ENCODE data around the gene CUL2.
"Not testable (repeated sequence)": the region's sequence is repeated elsewhere in the genome, so short reads cannot be mapped to it uniquely, and the experiment has no call there.

Gene CUL2

GRCh38 chr10:35089611-35090161, 455 bp downstream of the CUL2 start:
- peak in 3 of 42 donors; percentile 8 to 16 (median 14) for DNase-seq

GRCh38 chr10:35083242-35083641, 6.9 kb downstream of the CUL2 start:
- intact Hi-C loops (cut with DNase I), result no loop called here
- no peak for DNase-seq

More at GRCh38 chr10:35089611-35090161, 455 bp downstream of the CUL2 start:
- intact Hi-C loops (cut with DNase I), result loop anchor here (2.0 kb wide), 1 partner anchor 37 kb away; the partner anchor contains the start of gene CREM

GRCh38 chr10:35080261-35080660, 9.9 kb downstream of the CUL2 start:
- intact Hi-C loops (cut with DNase I); DNase-seq: not testable (repeated sequence)

- peak in 7 of 42 donors; percentile 7 to 49 (median 20) for DNase-seq
- intact Hi-C loops (cut with DNase I), result no loop called here
These were observed 10.4 kb downstream of the CUL2 start for GRCh38 chr10:35079763-35080162.

GRCh38 chr10:35079265-35079664, 10.9 kb downstream of the CUL2 start:
- intact Hi-C loops (cut with DNase I), result no loop called here
- no peak for DNase-seq

GRCh38 chr10:35075228-35075627, 14.9 kb downstream of the CUL2 start:
- intact Hi-C loops (cut with DNase I), result no loop called here
- DNase-seq, result peak in 4 of 42 donors; percentile 20 to 41 (median 26)

- peak in 20 of 42 donors; percentile 12 to 61 (median 26) for DNase-seq
- intact Hi-C loops (cut with DNase I), result no loop called here
These were observed 15.9 kb downstream of the CUL2 start for GRCh38 chr10:35074266-35074665.

GRCh38 chr10:35070521-35070920, 19.6 kb downstream of the CUL2 start:
- DNase-seq, result peak in 13 of 42 donors; percentile 6 to 60 (median 21)
- intact Hi-C loops (cut with DNase I), result no loop called here

- no peak for DNase-seq
- intact Hi-C loops (cut with DNase I), result no loop called here
These were observed 26.2 kb downstream of the CUL2 start for GRCh38 chr10:35063837-35064454.

- intact Hi-C loops (cut with DNase I), result no loop called here
- DNase-seq, result no peak
These were observed 30.7 kb downstream of the CUL2 start for GRCh38 chr10:35059481-35059880.

- DNase-seq, result no peak
- intact Hi-C loops (cut with DNase I), result no loop called here
These were observed 31.5 kb downstream of the CUL2 start for GRCh38 chr10:35058686-35059085.

GRCh38 chr10:35058134-35058533, 32.0 kb downstream of the CUL2 start:
- intact Hi-C loops (cut with DNase I), result no loop called here
- DNase-seq, result no peak

GRCh38 chr10:35056686-35057085, 33.5 kb downstream of the CUL2 start:
- intact Hi-C loops (cut with DNase I), result no loop called here
- no peak for DNase-seq

- intact Hi-C loops (cut with DNase I), result no loop called here
- DNase-seq, result no peak
These were observed 34.0 kb downstream of the CUL2 start for GRCh38 chr10:35056133-35056532.

- intact Hi-C loops (cut with DNase I), result no loop called here
These were observed 39.6 kb downstream of the CUL2 start for GRCh38 chr10:35050568-35050967.

GRCh38 chr10:35046074-35046473, 44.1 kb downstream of the CUL2 start:
- intact Hi-C loops (cut with DNase I), result no loop called here
- DNase-seq, result no peak

More at GRCh38 chr10:35050568-35050967, 39.6 kb downstream of the CUL2 start:
- no peak for DNase-seq

GRCh38 chr10:35045275-35045674, 44.9 kb downstream of the CUL2 start:
- DNase-seq; intact Hi-C loops (cut with DNase I): not testable (repeated sequence)

- intact Hi-C loops (cut with DNase I), result no loop called here
These were observed 46.3 kb downstream of the CUL2 start for GRCh38 chr10:35043796-35044344.

GRCh38 chr10:35042783-35043182, 47.4 kb downstream of the CUL2 start:
- intact Hi-C loops (cut with DNase I), result no loop called here
- no peak for DNase-seq

More at GRCh38 chr10:35043796-35044344, 46.3 kb downstream of the CUL2 start:
- no peak for DNase-seq

- intact Hi-C loops (cut with DNase I), result no loop called here
- DNase-seq, result no peak
These were observed 48.6 kb downstream of the CUL2 start for GRCh38 chr10:35041502-35041879.
